Stimulated activated naive B cell treated with anti-CD40 and anti-IgM and Interleukin-4, amounts not matched to agents 10 μg/mL and 1 μg/mL and 100 μg/mL, for 72 hours (primary cell): Measurements from ENCODE around the gene DCLK1.

Experiments
- ATAC-seq, 2 donors: fragments of 150-1000 bp; cut with Tn5 transposase; replicated peaks; 2 replicates each; pipeline ENCODE4 v1.10.0; 2021; ENCODE audit warnings: moderate library complexity in 1 of 2
- DNase-seq: peaks from one replicate; pipeline ENCODE4 v3.0.0; 2021
- H3K27ac Mint-ChIP-seq: one replicate; pipeline ENCODE4 v1.8.0; 2022; ENCODE audit warnings: mild to moderate bottlenecking, mixed read lengths
- H3K27me3 Mint-ChIP-seq, 2 donors: one replicate each; pipeline ENCODE4 v1.8.0; 2022; ENCODE audit warnings: mixed read lengths in 2 of 2
- H3K36me3 Mint-ChIP-seq, 2 donors: one replicate each; pipeline ENCODE4 v1.8.0; 2022; ENCODE audit warnings: mixed read lengths in 2 of 2, mild to moderate bottlenecking in 1 of 2
- H3K4me1 Mint-ChIP-seq, 2 donors: one replicate each; pipeline ENCODE4 v1.8.0; 2022; ENCODE audit warnings: mixed read lengths in 2 of 2, mild to moderate bottlenecking in 1 of 2
- H3K4me3 Mint-ChIP-seq, 2 donors: one replicate each; pipeline ENCODE4 v1.8.0; 2022; ENCODE audit warnings: mild to moderate bottlenecking in 2 of 2, mixed read lengths in 2 of 2, moderate library complexity in 1 of 2
- H3K9me3 Mint-ChIP-seq, 2 donors: one replicate each; pipeline ENCODE4 v1.8.0; 2022; ENCODE audit warnings: mixed read lengths in 2 of 2, mild to moderate bottlenecking in 1 of 2

The DCLK1 gene

DNA sequence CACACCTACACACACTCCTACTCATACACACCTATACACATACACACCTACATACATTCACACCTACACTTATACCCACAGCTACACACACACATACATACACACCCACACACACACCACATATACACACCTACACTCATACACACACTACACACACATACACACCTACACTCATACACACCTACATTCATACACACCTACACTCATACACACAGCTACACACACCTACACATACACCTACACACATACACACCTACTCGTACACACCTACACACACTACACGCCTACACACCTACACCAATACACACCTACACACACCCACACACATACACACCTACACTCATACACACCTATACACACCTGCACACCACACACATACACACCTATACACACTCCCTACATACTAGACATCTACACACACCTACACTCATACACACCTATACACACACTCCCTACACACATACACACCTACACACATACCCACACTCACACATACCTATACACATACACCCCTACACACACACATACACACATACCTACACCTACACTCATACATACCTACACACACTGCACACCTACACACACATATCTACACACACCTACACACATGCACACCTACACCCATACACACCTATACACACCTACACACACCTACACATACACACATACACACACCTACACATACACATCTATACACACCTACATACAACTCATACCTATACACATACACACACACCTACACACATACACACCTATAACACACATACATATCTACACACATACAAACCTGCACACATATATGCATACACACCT lies 369.5 kb downstream of the DCLK1 start:
- Mint-ChIP-seq H3K9me3 (peaks cover 7 to 9% of the 10 kb centered on the region in 2 donors), H3K4me1 (no peaks in the 10 kb centered on the region), H3K27ac (no peak overlapping the region), H3K4me3 (no peak overlapping the region), H3K36me3 (no peaks in the 10 kb centered on the region), H3K27me3 (no peaks in the 10 kb centered on the region)
- ATAC-seq (no peak), DNase-seq (no peak)

DNA sequence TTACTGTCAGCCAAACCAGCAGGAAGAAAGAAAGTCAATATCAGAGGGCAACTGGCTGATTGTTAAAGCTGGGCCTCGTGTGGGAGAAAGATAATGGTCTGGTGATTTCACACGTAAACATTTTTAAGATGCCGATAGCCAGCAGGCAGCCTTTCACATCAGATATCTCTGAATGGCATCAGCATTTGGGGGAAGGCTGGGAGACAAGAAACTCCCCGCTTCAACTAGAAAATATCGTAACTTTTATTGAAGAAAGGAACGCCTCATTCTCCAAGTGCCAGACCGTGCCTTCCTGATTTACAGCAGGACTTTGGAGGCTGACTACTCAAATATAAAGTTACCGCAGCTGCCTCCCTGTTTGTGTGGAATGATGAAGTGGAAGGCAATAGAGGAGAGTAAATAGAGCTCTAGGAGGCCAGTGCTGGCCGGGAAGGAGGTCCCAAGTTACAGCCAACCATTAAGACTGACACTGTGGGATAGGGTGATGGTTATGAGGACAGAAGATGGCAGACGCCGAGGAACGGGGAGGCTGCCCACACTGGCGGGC lies 370.4 kb downstream of the DCLK1 start:
- no peak overlapping the region for H3K4me3 Mint-ChIP-seq
- H3K9me3 Mint-ChIP-seq, result peaks cover 7 to 9% of the 10 kb centered on the region in 2 donors
- DNase-seq (no peak), ATAC-seq (no peak)
- H3K4me1 Mint-ChIP-seq, result no peaks in the 10 kb centered on the region
- no peaks in the 10 kb centered on the region for H3K27me3 Mint-ChIP-seq
- no peak overlapping the region for H3K27ac Mint-ChIP-seq
- H3K36me3 Mint-ChIP-seq, result no peaks in the 10 kb centered on the region

DNA sequence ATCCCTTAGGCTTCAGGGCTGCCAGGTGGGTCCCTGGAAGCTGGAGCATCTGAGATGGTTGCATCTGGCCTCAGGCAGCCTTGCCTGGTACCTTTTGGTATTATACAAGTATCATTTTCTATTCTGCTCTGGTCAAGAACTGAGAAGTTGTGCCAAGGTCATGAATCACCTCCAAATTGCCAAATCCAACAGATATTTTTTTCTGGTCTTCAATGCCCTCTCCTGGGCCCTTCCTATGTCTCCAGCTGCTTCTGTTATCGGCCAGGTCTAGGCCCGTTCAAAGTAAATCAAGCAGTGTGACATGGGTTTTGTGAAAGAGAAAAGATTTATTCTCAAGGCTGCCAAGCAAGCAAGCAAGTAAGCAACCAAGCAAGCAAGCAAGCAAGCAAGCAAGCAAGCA lies 383.6 kb downstream of the DCLK1 start:
- no peak overlapping the region for H3K4me3 Mint-ChIP-seq
- no peaks in the 10 kb centered on the region for H3K4me1 Mint-ChIP-seq
- DNase-seq (no peak), ATAC-seq (no peak)
- H3K27me3 Mint-ChIP-seq, result no peaks in the 10 kb centered on the region
- no peak overlapping the region for H3K27ac Mint-ChIP-seq
- no peaks in the 10 kb centered on the region for H3K36me3 Mint-ChIP-seq
- peaks cover 9 to 15% of the 10 kb centered on the region in 2 donors for H3K9me3 Mint-ChIP-seq

DNA sequence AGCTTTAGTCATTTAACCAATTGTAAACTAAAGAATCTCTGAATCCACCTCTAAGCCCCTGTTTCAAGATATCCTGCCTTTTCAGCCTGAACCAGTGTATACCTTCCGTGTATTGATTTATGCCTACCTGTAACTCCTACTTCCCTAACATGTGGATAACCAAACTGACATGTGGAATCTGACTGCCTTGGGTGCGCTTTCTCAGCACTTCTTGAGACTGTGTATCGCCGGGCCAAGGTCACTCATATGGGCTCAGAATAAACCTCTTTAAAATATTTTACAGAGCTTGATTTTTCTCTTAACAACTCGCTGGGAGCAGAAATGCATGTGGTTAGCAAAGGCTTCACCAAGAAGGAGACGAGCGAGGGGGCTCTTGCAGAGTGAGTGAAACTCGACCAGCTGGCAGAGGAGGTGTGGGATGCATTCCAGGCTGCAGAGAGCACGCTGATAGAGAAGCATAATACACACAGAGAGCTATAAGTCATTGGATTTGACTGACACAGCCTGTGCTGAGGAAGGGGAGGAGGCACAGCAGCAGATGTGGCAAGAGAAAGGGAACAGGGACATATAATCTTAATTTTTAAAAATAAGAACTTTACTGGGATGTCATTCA lies 386.5 kb downstream of the DCLK1 start:
- H3K36me3 Mint-ChIP-seq, result no peaks in the 10 kb centered on the region
- DNase-seq, result no peak
- peaks cover 7 to 12% of the 10 kb centered on the region in 2 donors for H3K9me3 Mint-ChIP-seq
- H3K27me3 Mint-ChIP-seq, result no peaks in the 10 kb centered on the region
- ATAC-seq, result no peak
- no peak overlapping the region for H3K4me3 Mint-ChIP-seq
- H3K27ac Mint-ChIP-seq, result no peak overlapping the region
- H3K4me1 Mint-ChIP-seq, result no peaks in the 10 kb centered on the region

DNA sequence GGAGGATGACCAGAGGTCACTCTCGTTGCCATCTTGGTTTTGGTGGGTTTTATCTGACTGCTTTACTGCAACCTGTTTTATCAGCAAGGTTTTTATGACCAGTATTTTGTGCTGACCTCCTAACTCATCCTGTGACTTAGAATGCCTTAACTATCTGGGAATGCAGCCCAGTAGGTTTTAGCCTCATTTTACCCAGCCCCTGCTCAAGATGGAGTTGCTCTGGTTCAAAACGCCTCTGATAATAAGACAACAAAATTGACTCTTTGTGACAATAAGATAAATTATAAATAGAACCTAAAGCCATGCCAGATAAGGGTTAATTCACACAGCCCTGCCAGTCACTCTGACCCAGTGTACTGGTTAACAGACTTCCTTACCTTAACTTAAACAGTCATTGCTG lies 387.0 kb downstream of the DCLK1 start:
- H3K36me3 Mint-ChIP-seq, result no peaks in the 10 kb centered on the region
- H3K4me1 Mint-ChIP-seq, result no peaks in the 10 kb centered on the region
- no peaks in the 10 kb centered on the region for H3K27me3 Mint-ChIP-seq
- no peak overlapping the region for H3K4me3 Mint-ChIP-seq
- H3K27ac Mint-ChIP-seq, result no peak overlapping the region
- peaks cover 7 to 10% of the 10 kb centered on the region in 2 donors for H3K9me3 Mint-ChIP-seq
- ATAC-seq (no peak), DNase-seq (no peak)

DNA sequence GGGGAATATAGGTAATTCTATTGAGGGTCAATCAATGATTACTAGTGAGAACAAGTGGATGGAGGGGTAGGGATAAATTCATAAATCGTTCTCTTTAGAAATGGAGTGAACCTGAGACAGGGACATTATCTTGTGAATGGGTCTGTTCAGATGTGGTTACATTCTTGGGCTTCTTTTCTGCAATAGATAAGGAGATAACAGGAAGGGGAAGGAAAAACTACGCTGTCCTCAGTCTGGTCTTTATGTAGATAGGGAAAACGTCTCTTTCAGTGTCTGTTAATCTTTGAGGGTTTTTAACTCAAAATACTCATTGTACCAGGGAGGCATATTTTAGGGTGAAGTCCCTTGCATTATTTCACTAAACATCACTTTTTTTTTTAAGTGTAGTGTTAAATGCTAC lies 388.0 kb downstream of the DCLK1 start:
- no peak for ATAC-seq
- Mint-ChIP-seq H3K27me3 (no peaks in the 10 kb centered on the region), H3K27ac (no peak overlapping the region), H3K36me3 (no peaks in the 10 kb centered on the region), H3K9me3 (peaks cover 6 to 7% of the 10 kb centered on the region in 2 donors), H3K4me1 (no peaks in the 10 kb centered on the region), H3K4me3 (no peak overlapping the region)
- no peak for DNase-seq

DNA sequence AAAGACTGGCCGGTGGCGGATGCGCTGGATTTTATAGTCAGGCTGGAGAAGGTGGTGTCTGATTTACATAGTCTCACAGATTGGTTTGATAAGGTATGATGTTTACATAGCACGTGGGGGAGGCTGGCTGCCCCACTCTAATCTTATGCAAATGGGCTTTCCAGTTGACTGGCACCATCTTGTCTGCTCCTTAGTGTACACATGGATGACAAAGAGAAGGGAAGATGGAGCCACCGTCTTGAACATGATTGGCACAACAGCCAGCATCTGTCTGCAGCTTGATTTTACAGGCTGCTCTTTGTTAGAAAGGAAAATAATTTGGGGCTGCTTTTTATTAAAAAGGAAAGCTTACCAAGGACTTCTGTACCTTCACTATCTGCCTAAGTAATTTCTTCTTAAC lies 389.5 kb downstream of the DCLK1 start:
- Mint-ChIP-seq H3K36me3 (no peaks in the 10 kb centered on the region), H3K9me3 (peaks cover 4 to 6% of the 10 kb centered on the region in 2 donors), H3K27ac (no peak overlapping the region), H3K4me1 (no peaks in the 10 kb centered on the region), H3K4me3 (no peak overlapping the region), H3K27me3 (no peaks in the 10 kb centered on the region)
- DNase-seq (no peak), ATAC-seq (no peak)

DNA sequence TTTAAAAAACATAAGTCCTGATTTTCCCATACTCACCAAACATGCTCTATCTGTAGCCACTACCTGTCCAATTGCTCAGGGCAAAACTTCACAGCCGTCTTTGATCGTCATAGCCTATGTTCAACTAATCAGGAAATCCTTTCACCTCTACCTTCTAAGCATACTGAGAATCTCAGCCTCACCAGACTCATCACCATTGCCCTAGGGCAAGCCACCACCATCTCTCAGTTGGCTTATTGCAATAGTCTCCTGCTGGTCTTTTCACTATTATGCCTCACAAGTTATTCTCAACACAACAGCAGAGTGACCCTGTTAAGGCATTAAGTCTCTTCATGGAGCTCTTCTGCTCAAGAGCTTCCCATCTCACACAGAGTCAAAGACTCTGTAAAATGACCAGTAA lies 394.3 kb downstream of the DCLK1 start:
- no peak for ATAC-seq
- no peak overlapping the region for H3K27ac Mint-ChIP-seq
- no peaks in the 10 kb centered on the region for H3K27me3 Mint-ChIP-seq
- H3K36me3 Mint-ChIP-seq, result no peaks in the 10 kb centered on the region
- peaks cover 1 to 6% of the 10 kb centered on the region in 2 donors for H3K9me3 Mint-ChIP-seq
- H3K4me3 Mint-ChIP-seq, result no peak overlapping the region
- no peak for DNase-seq
- no peaks in the 10 kb centered on the region for H3K4me1 Mint-ChIP-seq

DNA sequence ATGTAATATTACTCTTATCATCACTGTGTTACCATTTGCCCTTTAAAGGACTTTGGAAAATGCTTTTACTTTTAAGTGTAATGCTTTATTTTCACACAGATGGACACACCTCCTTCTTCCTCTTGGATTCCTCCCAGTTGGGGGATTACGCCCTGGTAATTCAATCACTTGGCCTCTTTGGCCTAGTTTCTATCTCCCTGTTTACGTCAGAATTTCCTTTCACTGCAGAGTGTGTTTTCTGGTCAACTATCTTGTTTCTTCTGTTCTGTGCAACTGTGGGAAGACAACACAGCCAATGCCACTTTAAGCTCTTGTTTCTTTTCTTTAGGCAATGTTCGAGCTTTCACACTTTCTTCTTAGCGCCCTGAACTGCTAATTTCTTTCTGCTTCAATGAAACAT lies 397.4 kb downstream of the DCLK1 start:
- no peak for DNase-seq
- no peaks in the 10 kb centered on the region for H3K36me3 Mint-ChIP-seq
- H3K4me1 Mint-ChIP-seq, result no peaks in the 10 kb centered on the region
- ATAC-seq, result no peak
- no peak overlapping the region for H3K27ac Mint-ChIP-seq
- H3K27me3 Mint-ChIP-seq, result no peaks in the 10 kb centered on the region
- H3K4me3 Mint-ChIP-seq, result no peak overlapping the region
- H3K9me3 Mint-ChIP-seq, result no peaks in the 10 kb centered on the region

DNA sequence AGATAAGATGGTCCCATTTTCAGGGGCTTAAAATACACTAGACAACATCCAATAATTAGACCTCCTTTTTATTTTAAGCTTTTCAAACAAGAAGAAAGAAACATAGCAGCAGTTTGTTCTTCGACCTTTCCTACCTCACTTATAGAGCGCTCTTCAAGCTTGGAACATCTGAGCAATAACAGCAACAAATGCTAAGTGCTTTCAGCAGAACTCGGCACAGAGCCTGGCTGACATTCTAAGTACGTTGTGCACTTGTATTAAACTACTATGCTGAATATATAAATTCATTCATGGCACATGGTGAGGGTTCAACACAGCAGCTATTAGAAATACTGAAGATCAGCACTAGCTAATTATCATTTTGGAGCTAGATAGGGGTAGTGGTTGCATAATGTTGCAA lies 398.6 kb downstream of the DCLK1 start:
- H3K9me3 Mint-ChIP-seq, result no peaks in the 10 kb centered on the region
- H3K36me3 Mint-ChIP-seq, result no peaks in the 10 kb centered on the region
- H3K4me3 Mint-ChIP-seq, result no peak overlapping the region
- no peak for ATAC-seq
- H3K27me3 Mint-ChIP-seq, result no peaks in the 10 kb centered on the region
- no peak for DNase-seq
- H3K27ac Mint-ChIP-seq, result no peak overlapping the region
- H3K4me1 Mint-ChIP-seq, result no peaks in the 10 kb centered on the region

DNA sequence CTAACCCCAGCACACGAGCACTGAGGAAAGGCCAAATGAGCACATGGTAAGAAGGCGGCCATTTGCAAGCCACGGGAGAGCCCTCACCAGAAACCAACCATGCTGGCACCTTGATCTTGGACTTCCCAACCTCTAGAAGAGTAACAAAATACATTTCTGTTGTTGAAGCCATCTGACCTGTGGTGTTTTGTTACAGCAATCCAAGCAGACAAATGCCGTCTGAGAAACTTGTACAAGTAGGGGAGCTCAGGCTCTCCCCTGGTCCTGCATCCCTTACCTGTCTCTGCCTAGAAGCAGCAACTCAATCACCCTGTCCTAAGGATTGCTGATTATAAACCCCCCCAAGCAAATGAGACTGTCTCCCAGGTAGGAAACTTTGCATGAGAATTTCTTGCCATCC lies 399.7 kb downstream of the DCLK1 start:
- Mint-ChIP-seq H3K27ac (no peak overlapping the region), H3K9me3 (no peaks in the 10 kb centered on the region), H3K4me3 (no peak overlapping the region), H3K27me3 (no peaks in the 10 kb centered on the region), H3K4me1 (no peaks in the 10 kb centered on the region), H3K36me3 (no peaks in the 10 kb centered on the region)
- ATAC-seq (no peak), DNase-seq (no peak)

DNA sequence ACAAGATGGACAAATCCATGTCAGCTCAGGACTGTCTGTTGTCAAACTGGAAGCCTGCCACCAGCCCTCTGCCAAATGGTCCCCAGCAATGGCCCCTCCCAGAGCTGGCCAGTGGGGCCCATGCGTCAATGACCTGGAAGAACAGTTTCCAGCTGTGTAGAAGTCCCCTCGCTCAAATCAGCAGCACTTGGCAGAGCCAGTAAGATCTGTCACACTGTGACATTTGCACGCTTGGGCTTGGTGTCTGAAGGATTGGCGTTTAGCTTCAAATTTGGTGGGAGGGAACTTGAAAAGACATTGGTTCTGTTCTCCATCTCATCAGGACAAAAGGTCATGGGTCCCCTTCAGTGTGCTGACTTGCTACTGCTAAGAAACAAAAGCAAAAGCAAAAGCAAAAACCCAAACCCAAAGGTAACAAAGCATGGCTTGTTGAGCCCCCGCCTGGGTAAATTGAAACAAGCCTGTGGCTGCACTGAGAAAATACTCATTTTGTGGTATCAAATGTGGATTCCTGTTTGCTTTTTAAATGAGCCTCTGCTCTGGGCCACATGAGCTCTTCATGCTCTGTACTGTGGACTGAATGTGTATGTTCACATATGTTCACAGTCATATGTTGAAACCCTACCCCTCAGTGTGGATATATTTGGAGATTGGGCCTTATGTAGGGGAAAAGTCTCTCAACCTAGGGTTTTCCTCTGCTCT lies 401.1 kb downstream of the DCLK1 start:
- ATAC-seq (no peak), DNase-seq (no peak)
- H3K9me3 Mint-ChIP-seq, result no peaks in the 10 kb centered on the region
- H3K4me1 Mint-ChIP-seq, result no peaks in the 10 kb centered on the region
- no peak overlapping the region for H3K4me3 Mint-ChIP-seq
- no peaks in the 10 kb centered on the region for H3K36me3 Mint-ChIP-seq
- H3K27ac Mint-ChIP-seq, result no peak overlapping the region
- no peaks in the 10 kb centered on the region for H3K27me3 Mint-ChIP-seq

DNA sequence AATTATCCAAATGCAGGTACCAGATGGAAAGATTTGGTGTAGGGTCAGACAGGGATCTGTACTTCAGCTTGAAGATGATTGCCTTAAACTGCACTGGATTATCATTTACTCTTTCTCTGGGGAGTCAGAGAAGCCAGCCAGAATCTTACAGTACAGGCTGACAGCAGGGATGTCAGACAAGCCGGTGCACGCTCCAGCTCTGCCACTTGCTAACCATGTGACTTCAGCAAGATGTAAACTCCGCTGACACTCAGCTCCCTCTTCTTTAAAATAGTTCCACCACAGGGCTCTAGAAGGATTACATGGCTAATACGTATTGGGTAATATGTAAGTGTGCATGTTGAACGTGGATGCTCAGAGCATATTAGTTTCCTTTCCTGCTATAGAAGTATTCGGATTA lies 403.3 kb downstream of the DCLK1 start:
- ATAC-seq, result no peak
- H3K36me3 Mint-ChIP-seq, result no peaks in the 10 kb centered on the region
- H3K27ac Mint-ChIP-seq, result no peak overlapping the region
- DNase-seq, result no peak
- H3K27me3 Mint-ChIP-seq, result peaks cover 6 to 13% of the 10 kb centered on the region in 2 donors
- no peak overlapping the region for H3K4me3 Mint-ChIP-seq
- no peaks in the 10 kb centered on the region for H3K4me1 Mint-ChIP-seq
- H3K9me3 Mint-ChIP-seq, result no peaks in the 10 kb centered on the region

DNA sequence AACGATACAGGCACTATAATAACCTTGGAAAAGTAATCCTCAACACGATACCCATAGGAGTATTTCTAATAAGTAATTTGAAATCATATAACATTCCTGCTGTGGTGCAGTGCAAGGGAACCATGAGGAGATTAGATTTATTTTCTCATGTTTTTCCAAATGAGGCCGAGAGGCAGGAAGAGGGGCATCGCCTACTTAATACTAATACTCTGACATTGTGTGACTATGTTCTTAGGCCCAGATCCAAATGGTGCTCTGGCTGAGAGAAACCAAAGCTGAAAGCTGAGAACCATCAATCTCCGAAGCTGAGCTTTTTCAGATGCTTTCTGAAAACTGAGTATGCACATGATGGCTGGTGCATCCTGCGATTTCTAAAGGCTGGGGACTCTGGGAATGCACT lies 406.7 kb downstream of the DCLK1 start:
- ATAC-seq, result no peak
- Mint-ChIP-seq H3K36me3 (no peaks in the 10 kb centered on the region), H3K4me3 (no peak overlapping the region), H3K9me3 (no peaks in the 10 kb centered on the region), H3K4me1 (peaks cover 5 to 9% of the 10 kb centered on the region in 2 donors), H3K27ac (no peak overlapping the region), H3K27me3 (peaks cover 15 to 29% of the 10 kb centered on the region in 2 donors)
- DNase-seq, result no peak

DNA sequence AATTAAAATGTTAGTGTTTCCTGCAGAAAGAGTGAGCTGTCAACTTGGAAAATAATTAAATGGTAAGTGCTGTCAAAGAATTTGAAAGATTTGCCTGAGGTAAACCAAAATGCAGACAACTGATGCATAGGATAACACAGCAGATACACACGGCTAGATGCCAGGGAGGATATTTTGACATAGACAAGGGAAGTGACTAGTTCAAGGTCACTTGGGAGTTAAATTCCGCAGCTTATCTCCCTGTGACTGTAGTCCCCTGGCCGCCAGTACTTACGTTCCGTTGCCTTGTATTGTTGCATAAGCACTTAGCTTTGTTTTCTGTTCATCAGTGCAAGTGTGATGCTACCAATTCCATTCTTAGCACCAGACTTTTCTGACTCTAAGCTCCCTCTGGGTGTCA lies 407.4 kb downstream of the DCLK1 start:
- ATAC-seq, result no peak
- Mint-ChIP-seq H3K9me3 (no peaks in the 10 kb centered on the region), H3K36me3 (no peaks in the 10 kb centered on the region), H3K4me1 (peaks cover 5 to 9% of the 10 kb centered on the region in 2 donors), H3K4me3 (no peak overlapping the region), H3K27ac (no peak overlapping the region), H3K27me3 (peaks cover 15 to 29% of the 10 kb centered on the region in 2 donors)
- DNase-seq, result no peak
